K562 (cell line): ENCODE measurements around the gene PIK3CD. TPM values are rescaled to one million over a fixed set of nuclear protein-coding genes. Genes with fewer than 3 reads are reported as not detected.

Source experiments
- ATAC-seq: fragments of 200-7000 bp; cut with Tn5 transposase; 3 replicates; pipeline ENCODE4 v1.9.1; 2020; ENCODE audit warnings: moderate library complexity
- BruUV-seq: library from RNA; stranded (reverse); fragments of 400-500 nt; replicated peaks from 2 replicates; lab custom pipeline; 2021; lab: Mats Ljungman, UMichigan
- CTCF ChIA-PET: fragments of 300-600 bp; formaldehyde crosslinking; extraction: SDS; loops from one replicate; lab custom pipeline; 2021; ENCODE audit warnings: low intra/inter-chr PET ratio; lab: Yijun Ruan, JAX
- POLR2A ChIA-PET: fragments of 300-600, 350-650 bp; sonication (Branson Sonifier 250); formaldehyde crosslinking; extraction: SDS; loops from one replicate; lab custom pipeline; 2021; ENCODE audit warnings: antibody characterized with exemption, inconsistent platforms; lab: Yijun Ruan, JAX
- DNase-seq, 4 experiments: peaks; one replicate each; pipeline versions ENCODE4 v3.0.0 to v3.0.0-alpha.2; 2011 to 2018; ENCODE audit warnings: low spot score in 3 of 4, mixed read lengths in 3 of 4; ENCODE audit errors: extremely low read depth in 1 of 4
- FAIRE-seq: peaks from 2 replicates; lab custom pipeline; 2011; peaks lifted over from hg19 to GRCh38; lab: Jason Lieb, UNC
- H2AFZ ChIP-seq: 2 replicates; pipeline ENCODE4 v1.6.0; 2011; ENCODE audit warnings: low read depth, low read length, control low read depth, inconsistent platforms
- H3K27ac ChIP-seq: fragments of 200-600 bp; 3 replicates; pipeline ENCODE4 v1.8.0; 2011; ENCODE audit warnings: low read depth, mild to moderate bottlenecking, control low read depth, inconsistent platforms, low read length, moderate library complexity, mixed read lengths; ENCODE audit errors: extremely low read depth
- H3K27me3 ChIP-seq, 2 experiments: fragments of 300-600 bp in 1 of 2; 2 replicates in 1 of 2; 3 replicates in 1 of 2; pipeline versions ENCODE4 v1.6.0 to v1.8.0; 2011; ENCODE audit warnings: inconsistent platforms in 2 of 2, low read length in 2 of 2, mild to moderate bottlenecking in 1 of 2, mixed read lengths in 1 of 2, moderate library complexity in 1 of 2; ENCODE audit not compliant: control insufficient read depth in 2 of 2, insufficient read depth in 2 of 2
- H3K36me3 ChIP-seq: fragments of 300-600 bp; 3 replicates; pipeline ENCODE4 v1.8.0; 2011; ENCODE audit warnings: mild to moderate bottlenecking, low read length, inconsistent platforms; ENCODE audit not compliant: control insufficient read depth, insufficient read depth
- H3K4me1 ChIP-seq, 2 experiments: fragments of 200-600 bp in 1 of 2; replicated peaks in 1 of 2; 2 replicates in 1 of 2; 3 replicates in 1 of 2; pipeline versions ENCODE4 v1.5.1 to v1.8.0; 2011; ENCODE audit warnings: inconsistent platforms in 2 of 2, low read length in 2 of 2, mild to moderate bottlenecking in 1 of 2, mixed read lengths in 1 of 2, moderate library complexity in 1 of 2; ENCODE audit not compliant: control insufficient read depth in 2 of 2, insufficient read depth in 2 of 2
- H3K4me2 ChIP-seq: 2 replicates; pipeline ENCODE4 v1.6.1; 2011; ENCODE audit warnings: low read length, control low read depth, inconsistent platforms, mixed read lengths; ENCODE audit not compliant: insufficient read depth
- H3K4me3 ChIP-seq: fragments of 200-600 bp; sonication (generic), shearing (Covaris generic); 2 replicates; pipeline ENCODE4 v1.5.1; 2016; ENCODE audit warnings: control low read depth, inconsistent platforms
- H3K79me2 ChIP-seq: fragments of 200-600 bp; 3 replicates; pipeline ENCODE4 v1.8.0; 2011; ENCODE audit warnings: low read length, inconsistent platforms; ENCODE audit not compliant: control insufficient read depth, insufficient read depth
- H3K9ac ChIP-seq, 2 experiments: 2 replicates each; pipeline versions ENCODE4 v1.6.0 to v1.6.1; 2011; ENCODE audit warnings: low read depth in 2 of 2, low read length in 2 of 2, control low read depth in 1 of 2, inconsistent platforms in 1 of 2, mild to moderate bottlenecking in 1 of 2, mixed read lengths in 1 of 2; ENCODE audit not compliant: insufficient read depth in 1 of 2
- H3K9me1 ChIP-seq: one replicate; pipeline ENCODE4 v1.6.0; 2011; ENCODE audit warnings: inconsistent platforms, mild to moderate bottlenecking, low read length, moderate library complexity; ENCODE audit not compliant: control insufficient read depth, insufficient read depth
- H3K9me3 ChIP-seq: replicated peaks from 2 replicates; pipeline ENCODE4 v1.5.1; 2011; ENCODE audit warnings: low read depth, low read length, inconsistent platforms; ENCODE audit not compliant: control insufficient read depth, insufficient read depth
- H4K20me1 ChIP-seq: replicated peaks from 2 replicates; pipeline ENCODE4 v1.6.1; 2011; ENCODE audit warnings: low read length, inconsistent platforms, mixed read lengths; ENCODE audit not compliant: control insufficient read depth, insufficient read depth
- CREB3 ChIP-seq: fragments of 450-650 bp; conservative IDR thresholded peaks from 2 replicates; pipeline ENCODE4 v1.6.1; 2016; ENCODE audit warnings: missing genetic modification characterization, low read depth, mild to moderate bottlenecking, missing compliant biosample characterization, moderate library complexity
- HOXB6 ChIP-seq: fragments of 250-450 bp; sonication (Bioruptor Pico); IDR thresholded peaks from 2 replicates; pipeline ENCODE4 v1.5.1; 2022; ENCODE audit warnings: mild to moderate bottlenecking, borderline replicate concordance
- LEF1 ChIP-seq: fragments of 450-650 bp; IDR thresholded peaks from 2 replicates; pipeline ENCODE4 v1.6.1; 2016; ENCODE audit warnings: mild to moderate bottlenecking
- MTA2 ChIP-seq: fragments of 450-650 bp; IDR thresholded peaks from 2 replicates; pipeline ENCODE4 v1.6.1; 2016; ENCODE audit warnings: low read depth
- PKNOX1 ChIP-seq: fragments of 450-650 bp; IDR thresholded peaks from 2 replicates; pipeline ENCODE4 v1.6.1; 2016
- RBM22 ChIP-seq: fragments of 200-400 bp; formaldehyde crosslinking; IDR thresholded peaks from 2 replicates; pipeline ENCODE4 v1.6.1; 2018; ENCODE audit warnings: low read length, low read depth; ENCODE audit not compliant: poor library complexity, severe bottlenecking
- SRSF9 ChIP-seq: fragments of 200-400 bp; formaldehyde crosslinking; IDR thresholded peaks from 2 replicates; pipeline ENCODE4 v1.6.1; 2017; ENCODE audit warnings: low read depth, low read length, borderline replicate concordance
- TARDBP ChIP-seq: fragments of 450-650 bp; IDR thresholded peaks from 2 replicates; pipeline ENCODE4 v1.6.1; 2016
- TSHZ1 ChIP-seq: fragments of 250-450 bp; sonication (Bioruptor Pico); IDR thresholded peaks from 2 replicates; pipeline ENCODE4 v1.4.0; 2020; ENCODE audit warnings: mild to moderate bottlenecking, moderate library complexity
- ZBTB1 ChIP-seq: sonication (generic); formaldehyde crosslinking; IDR thresholded peaks from 2 replicates; pipeline ENCODE4 v1.8.1; 2023; ENCODE audit warnings: missing genetic modification reagents, low read depth, mild to moderate bottlenecking, borderline replicate concordance
- ZC3H4 ChIP-seq: sonication (generic); formaldehyde crosslinking; IDR thresholded peaks from 2 replicates; pipeline ENCODE4 v1.9.0; 2021; ENCODE audit warnings: missing genetic modification reagents, borderline replicate concordance
- ZC3H8 ChIP-seq: fragments of 450-650 bp; IDR thresholded peaks from 2 replicates; pipeline ENCODE4 v1.6.1; 2017
- ZNF311 ChIP-seq: fragments of 250-450 bp; sonication (Bioruptor Pico); IDR thresholded peaks from 2 replicates; pipeline ENCODE4 v1.4.0; 2020; ENCODE audit warnings: mild to moderate bottlenecking, moderate library complexity
- WGBS: fragments of 100-300 bp; shearing (Covaris generic); methylation state at CpG from one replicate; pipeline ENCODE4 v1.1.6; 2016; ENCODE audit warnings: low coverage, mixed read lengths; ENCODE audit not compliant: insufficient coverage; ENCODE audit errors: missing lambda C conversion rate; 5-methylcytosine and 5-hydroxymethylcytosine counted together
- in situ Hi-C: fragments of 300-500 bp; cut with MboI; formaldehyde crosslinking; loops from 4 replicates; pipeline ENCODE4 v1.15.0; 2018; ENCODE audit warnings: inconsistent platforms, mixed read lengths
- intact Hi-C: fragments of 100-400 bp; cut with micrococcal nuclease; formaldehyde crosslinking; loops from 2 replicates; pipeline ENCODE4 v1.14.2; 2022
- polyA plus RNA-seq, 8 experiments: library from polyadenylated mRNA; depleted of rRNA in 4 of 8; stranded (reverse) in 5 of 8; unstranded in 3 of 8; fragments of >200 nt; fragmentation: Nextera tagmentation in 2 of 8; fragmentation: Illumina TruSeq in 1 of 8; extraction: Ambion mirVana in 2 of 8; extraction: Trizol in 1 of 8; gene quantifications; 2 replicates each; pipeline versions ENCODE4 v1.2.1 to v1.2.3, GENCODE V29; 2011 to 2014; ENCODE audit warnings: inconsistent platforms in 1 of 8, missing spikeins in 1 of 8
- total RNA-seq, 7 experiments: library from RNA; depleted of rRNA in 6 of 7; stranded (reverse); fragments of >200 nt in 6 of 7; fragmentation: Illumina TruSeq in 2 of 7; extraction: Trizol in 2 of 7; gene quantifications; 2 replicates each; pipeline versions ENCODE4 v1.2.1 to v1.2.3, GENCODE V29; 2011 to 2021; ENCODE audit warnings: low replicate concordance in 1 of 7

The PIK3CD gene
- total and polyA plus RNA-seq, 9 of the 15 experiments (the other 6 are each of a cell fraction or from before 2014, with no cell fraction given) = 1.8 to 20.8 (median 7.2) TPM

GRCh38 chr1:9601942-9602793 is 49.4 kb upstream of the PIK3CD start:
- 90% methylated on average over 23 of the region's 26 CpGs for WGBS
- DNase-seq (no peak), FAIRE-seq (no peak), ATAC-seq (no peak; the same call in 2 of the 3 replicates)
- no peaks in the 10 kb centered on the region for H3K27me3 ChIP-seq
- BruUV-seq = no TSS peak
- no peak overlapping the region for H3K4me2 ChIP-seq
- no peaks in the 10 kb centered on the region for H3K79me2 ChIP-seq
- in situ Hi-C loops = no loop called here
- intact Hi-C loops = no loop called here
- no peak overlapping the region for H2AFZ ChIP-seq
- H3K9me1 ChIP-seq = peaks cover 3% of the 10 kb centered on the region
- no peak overlapping the region; a peak in 1 of 4 replicates for H3K9ac ChIP-seq
- peaks cover 92% of the 10 kb centered on the region; the same call in 2 of the 3 replicates for H3K36me3 ChIP-seq
- CTCF ChIA-PET = interaction anchor here (0.5 kb wide), 1 partner anchor 25 kb away, joined by 5 read pairs; no protein-coding TSS in a partner anchor
- H3K27ac ChIP-seq = no peak overlapping the region
- no peaks in the 10 kb centered on the region for H3K9me3 ChIP-seq
- peaks cover 3% of the 10 kb centered on the region; the same call in 1 of the 2 replicates for H4K20me1 ChIP-seq
- H3K4me1 ChIP-seq = peaks cover 0 to 13% of the 10 kb centered on the region in 2 experiments; a peak in 1 of 5 replicates
- POLR2A ChIA-PET = interaction anchor here (0.6 to 1.1 kb wide), 2 partner anchors 8 to 15 kb away, joined by 3 read pairs; no protein-coding TSS in a partner anchor
- H3K4me3 ChIP-seq = no peak overlapping the region
- TF ChIP-seq ZC3H4 (CRISPR knock-in tag) = no peak
- no peak for TF ChIP-seq TSHZ1
- no peak for TF ChIP-seq ZNF311 (CRISPR knock-in tag)
- TF ChIP-seq MTA2 = no peak
- no peak for TF ChIP-seq ZC3H8
- TF ChIP-seq PKNOX1 = no peak
- TF ChIP-seq CREB3 = no peak
- TF ChIP-seq TARDBP = no peak
- no peak for TF ChIP-seq SRSF9
- no peak for TF ChIP-seq LEF1
- TF ChIP-seq HOXB6 (CRISPR knock-in tag) = no peak
- peak; percentile 72 for TF ChIP-seq RBM22
- no peak for TF ChIP-seq ZBTB1
